H1 (cell line): ENCODE results near the gene CRYGB. TPM values are rescaled to one million over a fixed set of nuclear protein-coding genes. Genes with fewer than 3 reads are reported as not detected.

Source experiments
- CTCF ChIA-PET: fragments of 300-600 bp; sonication (Branson Sonifier 250); formaldehyde crosslinking; loops from one replicate; lab custom pipeline; 2021; ENCODE audit not compliant: partially characterized antibody; lab: Charles Lee
- POLR2A ChIA-PET: fragments of 300-600 bp; sonication (Branson Sonifier 250); formaldehyde crosslinking; loops from one replicate; lab custom pipeline; 2021; ENCODE audit warnings: inconsistent platforms; ENCODE audit not compliant: partially characterized antibody; lab: Charles Lee
- DNase-seq, 2 experiments: peaks; one replicate each; pipeline versions ENCODE4 v3.0.0 to v3.0.0-alpha.2; 2010 to 2022; ENCODE audit warnings: low spot score in 2 of 2, low read depth in 1 of 2, mixed read lengths in 1 of 2
- FAIRE-seq: peaks from 2 replicates; lab custom pipeline; 2011; peaks lifted over from hg19 to GRCh38; lab: Jason Lieb, UNC
- H2AFZ ChIP-seq: 2 replicates; pipeline ENCODE4 v1.8.1; 2012; ENCODE audit warnings: low read length, inconsistent platforms
- H2AK5ac ChIP-seq: 2 replicates; pipeline ENCODE4 v1.6.1; 2013; ENCODE audit warnings: low read depth, low read length
- H2BK120ac ChIP-seq: replicated peaks from 2 replicates; pipeline ENCODE3; 2013; ENCODE audit warnings: low read depth, low read length, inconsistent platforms
- H2BK12ac ChIP-seq: 2 replicates; pipeline ENCODE4 v1.6.1; 2013; ENCODE audit warnings: low read depth, low read length
- H2BK15ac ChIP-seq: 2 replicates; pipeline ENCODE4 v1.6.1; 2013; ENCODE audit warnings: low read length
- H2BK20ac ChIP-seq: 2 replicates; pipeline ENCODE4 v1.6.1; 2013; ENCODE audit warnings: low read length
- H2BK5ac ChIP-seq: 2 replicates; pipeline ENCODE4 v1.6.1; 2013; ENCODE audit warnings: low read depth, low read length
- H3K14ac ChIP-seq: 2 replicates; pipeline ENCODE4 v1.6.1; 2013; ENCODE audit warnings: inconsistent platforms; ENCODE audit not compliant: insufficient read length
- H3K18ac ChIP-seq: 2 replicates; pipeline ENCODE4 v1.6.1; 2013; ENCODE audit warnings: low read length; ENCODE audit errors: extremely low read depth
- H3K23ac ChIP-seq: 2 replicates; pipeline ENCODE4 v1.6.1; 2013; ENCODE audit warnings: inconsistent platforms; ENCODE audit not compliant: insufficient read length
- H3K23me2 ChIP-seq: 2 replicates; pipeline ENCODE4 v1.6.1; 2013; ENCODE audit warnings: low read depth, low read length
- H3K27ac ChIP-seq: 2 replicates; pipeline ENCODE4 v1.6.1; 2011; ENCODE audit warnings: low read depth, low read length, inconsistent platforms
- H3K27me3 ChIP-seq, 4 experiments: replicated peaks in 1 of 4; 1 replicate in 1 of 4; 2 replicates in 3 of 4; pipeline versions ENCODE4 v1.6.1 to v1.8.1; 2011 to 2013; ENCODE audit warnings: low read length in 3 of 4, mild to moderate bottlenecking in 3 of 4, inconsistent platforms in 2 of 4, mixed read lengths in 2 of 4, moderate library complexity in 1 of 4; ENCODE audit not compliant: control insufficient read depth in 3 of 4, insufficient read depth in 3 of 4; ENCODE audit errors: extremely low read depth in 1 of 4
- H3K36me3 ChIP-seq, 4 experiments: 2 replicates each; pipeline versions ENCODE4 v1.6.1 to v1.8.1; 2011 to 2013; ENCODE audit warnings: mild to moderate bottlenecking in 4 of 4, low read length in 3 of 4, moderate library complexity in 2 of 4, control low read depth in 1 of 4, inconsistent platforms in 1 of 4; ENCODE audit not compliant: insufficient read depth in 4 of 4, control insufficient read depth in 2 of 4
- H3K4ac ChIP-seq: replicated peaks from 2 replicates; pipeline ENCODE3; 2013; ENCODE audit warnings: low read length, low read depth, mixed read lengths, inconsistent platforms; ENCODE audit not compliant: insufficient read length
- H3K4me1 ChIP-seq, 4 experiments: replicated peaks in 1 of 4; 1 replicate in 1 of 4; 2 replicates in 3 of 4; pipeline versions ENCODE4 v1.6.1 to v1.8.1; 2011 to 2013; ENCODE audit warnings: low read length in 3 of 4, inconsistent platforms in 2 of 4, mixed read lengths in 1 of 4; ENCODE audit not compliant: insufficient read depth in 4 of 4, control insufficient read depth in 3 of 4
- H3K4me2 ChIP-seq, 2 experiments: 2 replicates each; pipeline versions ENCODE4 v1.6.1 to v1.8.1; 2011 to 2013; ENCODE audit warnings: low read depth in 2 of 2, low read length in 2 of 2, control low read depth in 1 of 2, inconsistent platforms in 1 of 2, mild to moderate bottlenecking in 1 of 2; ENCODE audit not compliant: insufficient read depth in 1 of 2
- H3K4me3 ChIP-seq, 4 experiments: fragments of 200-600, 300-600 bp in 1 of 4; sonication (generic), shearing (Covaris generic), sonication (Bioruptor Twin) in 1 of 4; 2 replicates each; pipeline versions ENCODE4 v1.5.1 to v1.8.1; 2011 to 2016; ENCODE audit warnings: low read length in 4 of 4, low read depth in 3 of 4, control low read depth in 2 of 4, inconsistent platforms in 2 of 4, mild to moderate bottlenecking in 2 of 4, mixed read lengths in 1 of 4, moderate library complexity in 1 of 4; ENCODE audit not compliant: insufficient read depth in 2 of 4; ENCODE audit errors: extremely low read depth in 1 of 4
- H3K56ac ChIP-seq: replicated peaks from 2 replicates; pipeline ENCODE3; 2013; ENCODE audit warnings: low read depth, mild to moderate bottlenecking, mixed read lengths, low read length, inconsistent platforms; ENCODE audit not compliant: insufficient read length
- H3K79me1 ChIP-seq: 2 replicates; pipeline ENCODE4 v1.6.1; 2013; ENCODE audit warnings: low read depth, low read length, control low read depth
- H3K79me2 ChIP-seq, 2 experiments: 2 replicates each; pipeline versions ENCODE4 v1.6.1 to v1.8.1; 2012 to 2013; ENCODE audit warnings: low read length in 2 of 2, mild to moderate bottlenecking in 2 of 2, inconsistent platforms in 1 of 2; ENCODE audit not compliant: insufficient read depth in 2 of 2, control insufficient read depth in 1 of 2
- H3K9ac ChIP-seq, 4 experiments: replicated peaks in 1 of 4; 1 replicate in 1 of 4; 2 replicates in 3 of 4; pipeline versions ENCODE4 v1.6.1 to v1.8.1; 2011 to 2013; ENCODE audit warnings: low read depth in 3 of 4, low read length in 3 of 4, control low read depth in 2 of 4, mild to moderate bottlenecking in 2 of 4, moderate library complexity in 2 of 4, inconsistent platforms in 1 of 4; ENCODE audit errors: extremely low read depth in 1 of 4
- H3K9me3 ChIP-seq, 2 experiments: 2 replicates each; pipeline versions ENCODE4 v1.6.1 to v1.8.1; 2012 to 2013; ENCODE audit warnings: mild to moderate bottlenecking in 2 of 2, moderate library complexity in 2 of 2, control low read depth in 1 of 2, inconsistent platforms in 1 of 2, low read depth in 1 of 2, low read length in 1 of 2, mixed read lengths in 1 of 2; ENCODE audit not compliant: insufficient read depth in 2 of 2
- H4K20me1 ChIP-seq, 2 experiments: replicated peaks in 1 of 2; 2 replicates each; pipeline versions ENCODE3 to v1.8.1; 2011 to 2013; ENCODE audit warnings: inconsistent platforms in 2 of 2, low read length in 2 of 2, mild to moderate bottlenecking in 1 of 2; ENCODE audit not compliant: insufficient read depth in 2 of 2, control insufficient read depth in 1 of 2
- H4K5ac ChIP-seq: 2 replicates; pipeline ENCODE4 v1.6.1; 2013; ENCODE audit warnings: low read length, low read depth, mixed read lengths, inconsistent platforms; ENCODE audit not compliant: insufficient read length
- H4K8ac ChIP-seq: 2 replicates; pipeline ENCODE4 v1.8.0; 2013; ENCODE audit warnings: mild to moderate bottlenecking, moderate library complexity, low read length, inconsistent platforms; ENCODE audit not compliant: insufficient read depth; ENCODE audit errors: extremely low read depth
- H4K91ac ChIP-seq: replicated peaks from 2 replicates; pipeline ENCODE3; 2013; ENCODE audit warnings: low read length, mixed read lengths, inconsistent platforms; ENCODE audit not compliant: insufficient read length
- JUN ChIP-seq: IDR thresholded peaks from 2 replicates; pipeline ENCODE4 v1.6.1; 2011; ENCODE audit warnings: low read depth, mild to moderate bottlenecking, improper control_type of control experiment, low read length
- RAD21 ChIP-seq, 2 experiments: IDR thresholded peaks in 1 of 2; conservative IDR thresholded peaks in 1 of 2; 2 replicates each; pipeline ENCODE4 v1.6.1; 2011; ENCODE audit warnings: low read depth in 2 of 2, low read length in 2 of 2, improper control_type of control experiment in 1 of 2, inconsistent platforms in 1 of 2, mild to moderate bottlenecking in 1 of 2, moderate library complexity in 1 of 2
- WGBS, 2 experiments: shearing (Covaris generic) in 1 of 2; methylation state at CpG; one replicate each; pipeline versions ENCODE4 v1.1.6 to v1.1.7; 2013 to 2015; ENCODE audit warnings: low lambda C conversion rate in 2 of 2, mixed read lengths in 2 of 2, inconsistent platforms in 1 of 2, low coverage in 1 of 2, missing lambda C conversion rate in 1 of 2; ENCODE audit not compliant: insufficient replicate concordance in 2 of 2, insufficient coverage in 1 of 2, insufficient read length in 1 of 2; ENCODE audit errors: extremely low coverage in 1 of 2, missing lambda C conversion rate in 1 of 2; 5-methylcytosine and 5-hydroxymethylcytosine counted together
- polyA plus RNA-seq, 7 experiments: library from polyadenylated mRNA; depleted of rRNA in 3 of 7; stranded (reverse) in 5 of 7; unstranded in 2 of 7; fragments of >200 nt in 5 of 7; fragments of 200-250 nt in 2 of 7; gene quantifications; 1 replicate in 5 of 7; 2 replicates in 1 of 7; 4 replicates in 1 of 7; pipeline versions ENCODE4 v1.2.1 to v1.2.3, GENCODE V29; 2011 to 2013; ENCODE audit warnings: missing spikeins in 2 of 7, mixed read lengths in 2 of 7
- total RNA-seq: library from RNA; stranded (reverse); fragmentation: NEBNext Ultra II Directional; extraction: Animal tissue kit (Norgen Biotek cat#: 25700); gene quantifications from 2 replicates; pipeline ENCODE4 v1.2.1, GENCODE V29; 2021
- TF ChIP-seq, protein P1 (sequence below), 3 experiments: IDR thresholded peaks; 1 replicate in 2 of 3; 2 replicates in 1 of 3; pipeline versions ENCODE4 v1.5.1 to v1.6.1; 2011; ENCODE audit warnings: low read length in 3 of 3, mild to moderate bottlenecking in 3 of 3, inconsistent platforms in 2 of 3, low read depth in 1 of 3, moderate library complexity in 1 of 3; ENCODE audit not compliant: insufficient read depth in 1 of 3; ENCODE audit errors: control extremely low read depth in 1 of 3

CRYGB gene
- total and polyA plus RNA-seq, 2 of the 8 experiments (the other 6 are each of a cell fraction or from before 2014, with no cell fraction given), result 0.38 TPM; not detected in 1

DNA sequence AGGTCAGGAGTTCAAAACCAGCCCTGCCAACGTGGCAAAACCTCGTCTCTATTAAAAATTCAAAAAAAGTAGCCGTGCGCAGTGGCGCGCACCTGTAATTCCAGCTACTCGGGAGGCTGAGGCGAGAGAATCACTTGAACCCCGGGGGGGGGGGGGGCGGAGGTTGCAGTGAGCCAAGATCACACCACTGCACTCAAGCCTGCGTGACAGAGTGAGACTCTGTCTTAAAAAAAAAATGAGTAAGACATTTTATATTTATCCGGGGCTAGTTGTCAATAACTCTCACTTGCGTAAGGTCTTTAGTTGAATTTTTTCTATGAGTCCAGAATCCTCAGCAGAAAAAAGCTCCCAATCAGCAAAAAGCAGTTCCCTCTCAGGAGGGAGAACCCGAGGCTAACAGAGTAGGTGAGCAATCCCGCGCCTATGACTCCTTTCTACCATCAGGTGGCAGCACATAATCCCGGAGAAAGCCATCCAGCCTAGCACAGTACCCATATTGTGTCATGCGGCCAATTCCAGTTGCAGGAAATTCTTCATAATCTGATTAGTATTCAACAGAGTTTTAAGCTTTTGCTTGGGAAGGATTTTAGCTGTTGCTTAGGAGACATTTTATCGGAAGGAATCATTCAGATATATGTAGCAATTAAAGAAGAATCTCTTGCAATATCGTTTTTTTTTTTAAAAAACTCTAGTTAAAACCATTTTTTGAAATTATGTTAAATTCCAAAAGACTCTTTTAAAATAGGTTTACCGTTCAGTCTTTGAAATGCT, 29.3 kb upstream of the CRYGB start:
- Histone ChIP-seq H4K8ac (no peak overlapping the region), H3K27ac (no peak overlapping the region), H2AFZ (0 out of 2 replicates have a peak overlapping the region, but pooled peaks have one; percentile 48), H3K4me3 (no peak overlapping the region), H3K14ac (no peak overlapping the region), H3K18ac (no peak overlapping the region), H3K27me3 (no peaks in the 10 kb centered on the region), H4K91ac (no peak overlapping the region), H3K23me2 (no peaks in the 10 kb centered on the region), H3K79me1 (no peaks in the 10 kb centered on the region), H3K4ac (no peak overlapping the region), H3K4me2 (no peak overlapping the region), H3K23ac (no peak overlapping the region), H3K56ac (no peak overlapping the region), H4K20me1 (no peaks in the 10 kb centered on the region), H3K9me3 (no peaks in the 10 kb centered on the region), H3K9ac (no peak overlapping the region), H2AK5ac (no peak overlapping the region), H2BK20ac (no peak overlapping the region), H2BK120ac (no peak overlapping the region), H2BK15ac (no peak overlapping the region), H3K36me3 (no peaks in the 10 kb centered on the region), H2BK12ac (no peak overlapping the region), H4K5ac (no peak overlapping the region), H2BK5ac (no peak overlapping the region), H3K79me2 (no peaks in the 10 kb centered on the region), H3K4me1 (peaks cover 0 to 2% (median 2%) of the 10 kb centered on the region in 4 experiments; a peak in 2 of 7 replicates)
- ChIA-PET CTCF (interaction anchor here (0.6 to 5.2 kb wide), 68 partner anchors 7 to 1797 kb away, joined by 3 to 56 read pairs (median 4); partner anchors contain the start of genes C2orf80, CRYGA, CRYGB and CRYGC), POLR2A (interaction anchor here (0.6 to 2.5 kb wide), 7 partner anchors 8 to 79 kb away, joined by 3 to 17 read pairs (median 4); partner anchors contain the start of gene IDH1)
- FAIRE-seq (peak; percentile 36), DNase-seq (peak; percentile 36 to 82)
- 62% methylated on average over 21 of the region's 21 CpGs; no CpG with 5 or more reads in 1 of the 2 experiments for WGBS, 2 experiments
- TF ChIP-seq, protein P1, sequence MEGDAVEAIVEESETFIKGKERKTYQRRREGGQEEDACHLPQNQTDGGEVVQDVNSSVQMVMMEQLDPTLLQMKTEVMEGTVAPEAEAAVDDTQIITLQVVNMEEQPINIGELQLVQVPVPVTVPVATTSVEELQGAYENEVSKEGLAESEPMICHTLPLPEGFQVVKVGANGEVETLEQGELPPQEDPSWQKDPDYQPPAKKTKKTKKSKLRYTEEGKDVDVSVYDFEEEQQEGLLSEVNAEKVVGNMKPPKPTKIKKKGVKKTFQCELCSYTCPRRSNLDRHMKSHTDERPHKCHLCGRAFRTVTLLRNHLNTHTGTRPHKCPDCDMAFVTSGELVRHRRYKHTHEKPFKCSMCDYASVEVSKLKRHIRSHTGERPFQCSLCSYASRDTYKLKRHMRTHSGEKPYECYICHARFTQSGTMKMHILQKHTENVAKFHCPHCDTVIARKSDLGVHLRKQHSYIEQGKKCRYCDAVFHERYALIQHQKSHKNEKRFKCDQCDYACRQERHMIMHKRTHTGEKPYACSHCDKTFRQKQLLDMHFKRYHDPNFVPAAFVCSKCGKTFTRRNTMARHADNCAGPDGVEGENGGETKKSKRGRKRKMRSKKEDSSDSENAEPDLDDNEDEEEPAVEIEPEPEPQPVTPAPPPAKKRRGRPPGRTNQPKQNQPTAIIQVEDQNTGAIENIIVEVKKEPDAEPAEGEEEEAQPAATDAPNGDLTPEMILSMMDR (IDR thresholded peaks at IDR 0.05; ENCODE audit: control extremely low read depth in 1 of 3, insufficient read depth in 1 of 3, low read depth in 1 of 3, low read length in 3 of 3), result peak; percentile 81 to 91 (median 87)
- TF ChIP-seq RAD21 (IDR thresholded peaks at IDR 0.05 in 1 of 2, conservative IDR thresholded peaks at IDR 0.05 in 1 of 2; ENCODE audit: low read depth in 2 of 2, low read length in 2 of 2), result peak; percentile 81 to 86
- no peak for TF ChIP-seq JUN
